ENCODE results near the gene UGCG.

UGCG gene

GRCh38 chr9:111963995-111964394, 67.4 kb downstream of the UGCG start:
- H3K4me3 ChIP-seq (ENCODE audit: low read depth, low read length), result no peak overlapping the region
- TF ChIP-seq, protein P1, sequence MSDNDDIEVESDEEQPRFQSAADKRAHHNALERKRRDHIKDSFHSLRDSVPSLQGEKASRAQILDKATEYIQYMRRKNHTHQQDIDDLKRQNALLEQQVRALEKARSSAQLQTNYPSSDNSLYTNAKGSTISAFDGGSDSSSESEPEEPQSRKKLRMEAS (IDR thresholded peaks at IDR 0.05; ENCODE audit: low read depth, low read length), result no peak
- TF ChIP-seq MYC (IDR thresholded peaks at IDR 0.05; ENCODE audit: low read depth, low read length), result no peak
- no peak for TF ChIP-seq POLR2A (IDR thresholded peaks at IDR 0.05; ENCODE audit: extremely low read depth, insufficient read length)
- TF ChIP-seq, protein P2, sequence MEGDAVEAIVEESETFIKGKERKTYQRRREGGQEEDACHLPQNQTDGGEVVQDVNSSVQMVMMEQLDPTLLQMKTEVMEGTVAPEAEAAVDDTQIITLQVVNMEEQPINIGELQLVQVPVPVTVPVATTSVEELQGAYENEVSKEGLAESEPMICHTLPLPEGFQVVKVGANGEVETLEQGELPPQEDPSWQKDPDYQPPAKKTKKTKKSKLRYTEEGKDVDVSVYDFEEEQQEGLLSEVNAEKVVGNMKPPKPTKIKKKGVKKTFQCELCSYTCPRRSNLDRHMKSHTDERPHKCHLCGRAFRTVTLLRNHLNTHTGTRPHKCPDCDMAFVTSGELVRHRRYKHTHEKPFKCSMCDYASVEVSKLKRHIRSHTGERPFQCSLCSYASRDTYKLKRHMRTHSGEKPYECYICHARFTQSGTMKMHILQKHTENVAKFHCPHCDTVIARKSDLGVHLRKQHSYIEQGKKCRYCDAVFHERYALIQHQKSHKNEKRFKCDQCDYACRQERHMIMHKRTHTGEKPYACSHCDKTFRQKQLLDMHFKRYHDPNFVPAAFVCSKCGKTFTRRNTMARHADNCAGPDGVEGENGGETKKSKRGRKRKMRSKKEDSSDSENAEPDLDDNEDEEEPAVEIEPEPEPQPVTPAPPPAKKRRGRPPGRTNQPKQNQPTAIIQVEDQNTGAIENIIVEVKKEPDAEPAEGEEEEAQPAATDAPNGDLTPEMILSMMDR (IDR thresholded peaks at IDR 0.05; ENCODE audit: low read depth, low read length), result no peak
- no peak for DNase-seq (ENCODE audit: low read depth)

DNA sequence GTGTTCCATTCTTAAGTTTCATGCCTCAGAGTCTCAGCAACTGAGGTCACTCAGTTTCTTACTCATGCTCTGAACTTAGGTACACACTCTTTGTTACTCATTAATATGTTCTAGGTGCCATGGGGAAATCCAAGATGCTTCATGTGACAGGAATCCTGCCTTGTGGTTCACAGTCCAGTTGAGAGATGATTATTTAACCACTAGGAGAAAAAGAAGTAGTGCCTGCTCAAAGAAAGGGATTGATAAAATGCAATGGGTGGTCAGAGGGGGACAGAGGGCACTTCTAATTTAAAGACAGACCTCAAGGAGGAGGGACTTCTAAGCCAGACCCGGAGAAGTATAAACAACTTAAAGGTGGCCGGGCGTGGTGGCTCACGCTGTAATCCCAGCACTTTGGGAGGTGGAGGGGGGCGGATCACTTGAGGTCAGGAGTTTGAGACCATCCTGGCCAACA, 69.0 kb downstream of the UGCG start:
- DNase-seq (ENCODE audit: low read depth), result no peak
- no peak overlapping the region for H3K4me3 ChIP-seq (ENCODE audit: low read depth, low read length)
- TF ChIP-seq MYC (IDR thresholded peaks at IDR 0.05; ENCODE audit: low read depth, low read length) (no peak), POLR2A (IDR thresholded peaks at IDR 0.05; ENCODE audit: extremely low read depth, insufficient read length) (no peak)
- TF ChIP-seq, protein P1 (IDR thresholded peaks at IDR 0.05; ENCODE audit: low read depth, low read length), result no peak
- TF ChIP-seq, protein P2 (IDR thresholded peaks at IDR 0.05; ENCODE audit: low read depth, low read length), result no peak

- no peak for DNase-seq (ENCODE audit: low read depth)
- H3K4me3 ChIP-seq (ENCODE audit: low read depth, low read length), result no peak overlapping the region
- TF ChIP-seq, protein P2 (IDR thresholded peaks at IDR 0.05; ENCODE audit: low read depth, low read length), result no peak
- TF ChIP-seq, protein P1 (IDR thresholded peaks at IDR 0.05; ENCODE audit: low read depth, low read length), result no peak
- TF ChIP-seq POLR2A (IDR thresholded peaks at IDR 0.05; ENCODE audit: extremely low read depth, insufficient read length) (no peak), MYC (IDR thresholded peaks at IDR 0.05; ENCODE audit: low read depth, low read length) (no peak)
These were observed 69.6 kb downstream of the UGCG start for GRCh38 chr9:111966124-111966723.

- TF ChIP-seq MYC (IDR thresholded peaks at IDR 0.05; ENCODE audit: low read depth, low read length) (no peak), POLR2A (IDR thresholded peaks at IDR 0.05; ENCODE audit: extremely low read depth, insufficient read length) (no peak)
- TF ChIP-seq, protein P1 (IDR thresholded peaks at IDR 0.05; ENCODE audit: low read depth, low read length), result no peak
- TF ChIP-seq, protein P2 (IDR thresholded peaks at IDR 0.05; ENCODE audit: low read depth, low read length), result no peak
- DNase-seq (ENCODE audit: low read depth), result peak; percentile 78
- H3K4me3 ChIP-seq (ENCODE audit: low read depth, low read length), result no peak overlapping the region
These were observed 70.3 kb downstream of the UGCG start for GRCh38 chr9:111966861-111967291.

DNA sequence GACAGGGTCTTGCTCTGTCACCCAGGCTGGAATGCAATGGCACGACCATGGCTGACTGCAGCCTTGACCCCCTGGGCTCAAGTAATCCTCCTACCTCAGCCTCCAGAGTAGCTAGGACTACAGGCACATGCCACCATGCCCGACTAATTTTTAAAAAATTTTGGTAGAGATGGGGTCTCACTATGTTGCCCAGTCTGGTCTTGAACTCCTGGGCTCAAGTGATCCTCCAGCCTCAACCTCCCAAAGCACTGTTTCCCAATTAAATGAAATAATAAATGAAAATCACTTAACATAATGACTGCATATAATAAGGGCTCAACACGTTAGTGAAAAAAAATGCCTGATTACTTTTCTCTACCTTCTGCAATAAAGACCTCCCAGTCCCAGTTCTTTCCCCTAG, 71.0 kb downstream of the UGCG start:
- DNase-seq (ENCODE audit: low read depth), result no peak
- TF ChIP-seq, protein P1 (IDR thresholded peaks at IDR 0.05; ENCODE audit: low read depth, low read length), result no peak
- no peak for TF ChIP-seq MYC (IDR thresholded peaks at IDR 0.05; ENCODE audit: low read depth, low read length)
- TF ChIP-seq POLR2A (IDR thresholded peaks at IDR 0.05; ENCODE audit: extremely low read depth, insufficient read length), result no peak
- TF ChIP-seq, protein P2 (IDR thresholded peaks at IDR 0.05; ENCODE audit: low read depth, low read length), result no peak
- H3K4me3 ChIP-seq (ENCODE audit: low read depth, low read length), result no peak overlapping the region

All from NB4 (cell line).